ENCODE data around the gene CYB5RL.

DNA sequence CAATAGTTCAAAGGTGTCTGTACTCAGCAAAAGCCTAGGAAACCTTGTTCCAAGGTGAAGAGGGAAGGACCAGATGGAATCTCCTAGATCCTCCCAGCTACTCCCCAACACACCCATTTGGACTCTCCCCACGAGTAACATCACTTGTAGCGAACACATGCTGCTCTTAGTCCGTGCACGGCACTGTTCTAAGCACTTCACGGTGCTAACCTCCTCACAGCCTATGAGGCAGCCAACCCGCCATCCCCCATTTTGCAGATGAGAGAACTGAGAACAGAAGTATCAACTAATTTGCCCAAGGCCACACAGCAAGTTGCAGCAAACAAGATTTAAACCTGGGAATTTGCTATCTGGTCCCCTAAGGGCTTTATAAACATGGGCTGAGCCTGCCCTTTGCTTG is 24.4 kb upstream of the CYB5RL start:
- TF ChIP-seq, protein P1, sequence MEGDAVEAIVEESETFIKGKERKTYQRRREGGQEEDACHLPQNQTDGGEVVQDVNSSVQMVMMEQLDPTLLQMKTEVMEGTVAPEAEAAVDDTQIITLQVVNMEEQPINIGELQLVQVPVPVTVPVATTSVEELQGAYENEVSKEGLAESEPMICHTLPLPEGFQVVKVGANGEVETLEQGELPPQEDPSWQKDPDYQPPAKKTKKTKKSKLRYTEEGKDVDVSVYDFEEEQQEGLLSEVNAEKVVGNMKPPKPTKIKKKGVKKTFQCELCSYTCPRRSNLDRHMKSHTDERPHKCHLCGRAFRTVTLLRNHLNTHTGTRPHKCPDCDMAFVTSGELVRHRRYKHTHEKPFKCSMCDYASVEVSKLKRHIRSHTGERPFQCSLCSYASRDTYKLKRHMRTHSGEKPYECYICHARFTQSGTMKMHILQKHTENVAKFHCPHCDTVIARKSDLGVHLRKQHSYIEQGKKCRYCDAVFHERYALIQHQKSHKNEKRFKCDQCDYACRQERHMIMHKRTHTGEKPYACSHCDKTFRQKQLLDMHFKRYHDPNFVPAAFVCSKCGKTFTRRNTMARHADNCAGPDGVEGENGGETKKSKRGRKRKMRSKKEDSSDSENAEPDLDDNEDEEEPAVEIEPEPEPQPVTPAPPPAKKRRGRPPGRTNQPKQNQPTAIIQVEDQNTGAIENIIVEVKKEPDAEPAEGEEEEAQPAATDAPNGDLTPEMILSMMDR (IDR thresholded peaks at IDR 0.05) = no peak
- no peak for TF ChIP-seq POLR2A (IDR thresholded peaks at IDR 0.05)
- no peak for TF ChIP-seq POLR2AphosphoS5 (IDR thresholded peaks at IDR 0.05)

Data from sigmoid colon (tissue), 4 donors.